ENCODE data around the gene TAOK1.
"Not testable (repeated sequence)": the region's sequence is repeated elsewhere in the genome, so short reads cannot be mapped to it uniquely, and the experiment has no call there.

Gene TAOK1

GRCh38 chr17:29389982-29390850, at the start of gene TAOK1:
TAOK1 (plus strand) TSS chr17:29390363; CDS start chr17:29451549, 61,186 bp downstream.
- DNase-seq: peak; percentile 78

- DNase-seq: no peak
Observed at GRCh38 chr17:29341726-29342125, 48.4 kb upstream of the TAOK1 start.

GRCh38 chr17:29342158-29342765, 47.9 kb upstream of the TAOK1 start:
- no peak for DNase-seq

- no peak for DNase-seq
Observed at GRCh38 chr17:29344201-29344856, 45.8 kb upstream of the TAOK1 start.

GRCh38 chr17:29345066-29345465, 45.1 kb upstream of the TAOK1 start:
- DNase-seq: no peak

GRCh38 chr17:29345470-29345869, 44.7 kb upstream of the TAOK1 start:
- DNase-seq: not testable (repeated sequence)

- DNase-seq: no peak
Observed at GRCh38 chr17:29346462-29346861, 43.7 kb upstream of the TAOK1 start.

- no peak for DNase-seq
Observed at GRCh38 chr17:29347831-29348629, 42.1 kb upstream of the TAOK1 start.

GRCh38 chr17:29349409-29349808, 40.8 kb upstream of the TAOK1 start:
- DNase-seq: no peak

GRCh38 chr17:29352146-29352545, 38.0 kb upstream of the TAOK1 start:
- DNase-seq: no peak

GRCh38 chr17:29357232-29357631, 32.9 kb upstream of the TAOK1 start:
- DNase-seq: no peak

GRCh38 chr17:29357821-29358232, 32.3 kb upstream of the TAOK1 start:
- DNase-seq: no peak

- DNase-seq: no peak
Observed at GRCh38 chr17:29358416-29358815, 31.7 kb upstream of the TAOK1 start.

GRCh38 chr17:29359777-29360176, 30.4 kb upstream of the TAOK1 start:
- no peak for DNase-seq

- DNase-seq: no peak
Observed at GRCh38 chr17:29363716-29364115, 26.4 kb upstream of the TAOK1 start.

- DNase-seq: no peak
Observed at GRCh38 chr17:29364691-29365090, 25.5 kb upstream of the TAOK1 start.

- no peak for DNase-seq
Observed at GRCh38 chr17:29368161-29368560, 22.0 kb upstream of the TAOK1 start.

- no peak for DNase-seq
Observed at GRCh38 chr17:29368926-29369325, 21.2 kb upstream of the TAOK1 start.

GRCh38 chr17:29369831-29370735, 20.1 kb upstream of the TAOK1 start:
- peak; percentile 48 for DNase-seq

- no peak for DNase-seq
Observed at GRCh38 chr17:29376667-29377270, 13.4 kb upstream of the TAOK1 start.

GRCh38 chr17:29378500-29378899, 11.7 kb upstream of the TAOK1 start:
- DNase-seq: no peak
